Activated CD8-positive, alpha-beta memory T cell treated with anti-CD3 and anti-CD28 coated beads for 4 hours (primary cell): Measurements from ENCODE around the gene ASNSD1.
"Not testable (repeated sequence)": the region's sequence is repeated elsewhere in the genome, so short reads cannot be mapped to it uniquely, and the experiment has no call there.

Experiments used
- DNase-seq, 2 donors: peaks; one replicate each; pipeline ENCODE4 v3.0.0-alpha.2; 2020; ENCODE audit warnings: low read depth in 2 of 2

The ASNSD1 gene

GRCh38 chr2:189646521-189646920 is 14.7 kb upstream of the ASNSD1 start:
- DNase-seq, result no peak

GRCh38 chr2:189648846-189649509 is 12.3 kb upstream of the ASNSD1 start:
- DNase-seq, result no peak

GRCh38 chr2:189651284-189651683 is 10.0 kb upstream of the ASNSD1 start:
- DNase-seq, result no peak

- not testable (repeated sequence) for DNase-seq
Observed at GRCh38 chr2:189653464-189653863, 7.8 kb upstream of the ASNSD1 start.

DNA sequence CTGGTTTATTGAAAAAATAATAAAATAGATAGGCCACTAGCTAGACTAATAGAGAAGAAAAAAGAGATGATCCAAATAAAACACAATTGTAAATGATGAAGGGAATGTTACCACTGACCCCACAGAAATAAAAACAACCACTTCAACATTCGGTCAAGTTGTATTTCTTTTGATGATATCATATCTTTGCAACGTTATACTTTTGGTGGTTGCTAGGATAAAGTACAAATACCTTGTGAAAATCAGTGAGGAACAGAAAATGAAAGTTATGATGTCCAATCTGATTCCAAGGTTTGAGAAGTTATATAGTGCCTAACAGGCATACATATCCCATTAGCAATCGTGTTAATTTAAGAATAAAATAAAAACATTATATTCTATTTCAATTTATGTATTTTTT is 6.6 kb upstream of the ASNSD1 start:
- no peak for DNase-seq

DNA sequence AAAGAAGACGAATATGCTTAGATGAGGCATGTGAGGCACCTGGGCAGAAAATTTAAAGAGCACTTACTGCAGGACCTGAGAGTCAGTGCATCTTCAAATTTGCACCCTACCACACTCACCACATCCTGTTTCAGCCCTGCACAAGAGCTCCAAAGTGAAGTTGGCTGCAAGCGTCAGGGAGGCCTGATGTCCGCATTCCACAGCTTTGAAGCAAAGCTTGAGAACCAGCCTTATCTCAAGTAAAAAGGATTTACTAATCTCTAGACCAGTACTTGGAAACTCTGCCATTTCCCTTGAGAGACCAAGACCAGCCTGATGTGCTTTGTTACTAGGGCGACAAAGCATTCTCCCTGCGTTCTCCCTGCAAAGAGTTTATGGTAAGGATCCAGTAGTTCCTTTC is 3.4 kb upstream of the ASNSD1 start:
- peak in 1 of 2 donors; percentile 18 for DNase-seq

DNA sequence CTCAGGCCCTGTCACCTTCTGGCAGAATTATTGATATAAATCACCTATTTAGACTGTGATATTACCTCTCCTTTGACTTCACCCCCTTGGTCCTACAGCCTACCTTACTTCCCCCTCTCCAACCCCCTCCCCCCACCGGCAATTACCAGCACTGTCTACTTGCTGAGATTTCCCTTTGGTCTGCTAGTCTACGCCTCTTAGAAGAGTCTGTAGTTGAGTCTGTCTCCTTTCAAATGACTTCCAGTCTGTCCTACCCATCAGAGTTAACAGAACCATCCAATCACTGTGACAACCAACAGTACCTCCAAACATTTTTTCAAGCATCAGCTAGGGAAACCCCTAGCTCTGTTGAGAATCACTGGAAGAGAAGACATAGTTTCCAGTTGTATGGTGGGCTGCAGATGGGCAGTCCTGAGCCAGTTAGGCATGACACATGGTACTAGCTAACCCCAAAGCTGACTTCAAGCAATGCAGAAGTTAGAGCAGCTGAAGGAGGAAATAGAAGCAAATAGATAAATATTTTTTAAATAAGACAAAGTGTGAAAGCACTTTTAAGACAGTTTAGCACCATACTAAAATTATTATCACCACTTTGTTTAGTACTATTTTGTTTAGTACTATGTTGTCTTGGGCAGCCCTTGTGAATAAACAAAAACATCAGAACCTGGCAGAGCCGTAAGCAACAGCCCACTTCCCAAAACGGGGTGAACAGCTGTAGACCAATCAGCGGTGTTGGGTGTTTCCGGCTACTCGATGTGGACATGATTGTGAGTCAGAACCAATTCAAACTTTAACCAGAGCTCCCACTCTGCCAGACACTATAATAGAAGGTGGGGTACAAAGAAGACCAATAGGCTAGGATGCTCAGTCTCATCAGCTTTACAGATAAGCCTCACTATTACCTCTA is 2.7 kb upstream of the ASNSD1 start:
- DNase-seq, result no peak

- DNase-seq, result no peak
Observed at GRCh38 chr2:189659734-189660133, 1.5 kb upstream of the ASNSD1 start.

DNA sequence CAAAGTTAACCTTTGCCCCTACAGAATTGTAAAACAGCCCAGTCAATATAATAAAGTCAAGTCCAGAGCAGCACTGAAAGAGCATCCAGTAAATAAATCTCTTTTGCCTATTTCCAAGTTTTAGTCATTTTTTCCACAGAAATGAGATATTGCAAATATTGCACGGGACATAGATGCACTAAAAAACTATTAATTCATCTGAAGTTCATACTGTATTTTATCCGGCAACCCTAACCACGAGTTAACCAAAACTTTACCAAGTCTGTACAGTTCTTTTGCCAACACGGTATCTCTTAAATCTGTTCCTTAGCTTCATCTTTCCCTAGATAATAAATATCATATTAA is 484 bp upstream of the ASNSD1 start:
- no peak for DNase-seq

- DNase-seq, result no peak
Observed at GRCh38 chr2:189661957-189662321, 680 bp downstream of the ASNSD1 start.

GRCh38 chr2:189662669-189663226 is 1.5 kb downstream of the ASNSD1 start:
- DNase-seq, result no peak

GRCh38 chr2:189663319-189663718 is 2.1 kb downstream of the ASNSD1 start:
- not testable (repeated sequence) for DNase-seq

DNA sequence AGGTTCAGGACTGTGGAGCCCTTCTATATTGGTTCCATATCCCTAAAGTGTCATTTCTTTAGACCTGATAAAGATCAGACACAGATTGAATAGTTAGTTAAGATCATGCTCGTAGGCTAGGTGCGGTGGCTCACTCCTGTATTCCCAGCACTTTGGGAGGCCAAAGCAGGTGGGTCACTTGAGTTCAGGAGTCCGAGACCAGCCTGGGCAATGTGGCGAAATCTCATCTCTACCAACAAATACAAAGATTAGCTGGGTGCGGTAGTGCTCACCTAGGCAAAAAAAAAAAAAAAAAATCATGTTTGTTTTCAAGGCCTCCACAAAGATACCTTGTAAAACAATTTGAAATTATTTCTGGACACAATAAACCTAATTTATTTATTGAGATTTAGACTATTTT is 8.7 kb downstream of the ASNSD1 start:
- DNase-seq, result no peak

GRCh38 chr2:189673661-189674373 is 12.6 kb downstream of the ASNSD1 start:
- no peak for DNase-seq

DNA sequence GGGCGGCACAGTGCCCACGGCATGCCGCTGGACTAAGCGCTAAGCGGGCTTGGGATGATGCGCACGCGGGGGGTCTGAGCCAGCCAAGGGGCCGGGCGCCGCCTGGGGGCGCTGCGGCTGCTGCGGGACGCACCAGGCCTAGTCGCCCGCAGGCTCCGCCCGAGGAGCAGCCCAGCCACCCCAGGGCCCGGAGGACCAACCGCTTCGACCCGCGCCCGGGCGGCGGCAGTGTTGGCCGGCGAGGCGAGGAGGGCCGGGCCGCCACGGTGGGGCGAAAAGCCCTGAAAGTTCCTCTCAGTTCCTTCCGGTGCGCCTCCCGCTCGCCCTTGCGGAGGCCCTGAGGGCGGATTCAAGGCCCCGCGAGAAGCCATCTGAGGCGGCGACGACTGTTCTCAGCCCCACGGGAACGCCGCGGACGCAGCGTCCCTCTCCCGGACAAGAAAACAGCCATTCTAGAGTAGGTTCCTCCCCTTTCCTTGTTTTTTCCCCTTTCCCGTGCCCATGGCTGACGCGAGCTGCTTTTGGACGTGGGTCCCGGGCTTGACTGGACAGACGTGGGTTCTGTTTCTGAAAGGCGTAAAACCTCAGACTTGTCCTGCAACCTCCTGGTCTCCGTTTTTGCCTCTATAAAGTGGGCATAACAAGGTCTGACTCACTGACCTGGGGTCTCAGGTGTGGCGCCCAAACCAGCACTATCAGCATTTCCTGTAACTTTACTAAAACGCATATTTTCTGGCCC is 13.3 kb downstream of the ASNSD1 start, which contains the start of gene ANKAR:
TSS of gene ANKAR (plus strand) at position 297 of the 739 bp plus-strand sequence. CDS start 1,821 bp downstream, outside the sequence.
- peak; percentile 63 to 64 for DNase-seq

- DNase-seq, result no peak
Observed at GRCh38 chr2:189676471-189676870, 15.2 kb downstream of the ASNSD1 start.

DNA sequence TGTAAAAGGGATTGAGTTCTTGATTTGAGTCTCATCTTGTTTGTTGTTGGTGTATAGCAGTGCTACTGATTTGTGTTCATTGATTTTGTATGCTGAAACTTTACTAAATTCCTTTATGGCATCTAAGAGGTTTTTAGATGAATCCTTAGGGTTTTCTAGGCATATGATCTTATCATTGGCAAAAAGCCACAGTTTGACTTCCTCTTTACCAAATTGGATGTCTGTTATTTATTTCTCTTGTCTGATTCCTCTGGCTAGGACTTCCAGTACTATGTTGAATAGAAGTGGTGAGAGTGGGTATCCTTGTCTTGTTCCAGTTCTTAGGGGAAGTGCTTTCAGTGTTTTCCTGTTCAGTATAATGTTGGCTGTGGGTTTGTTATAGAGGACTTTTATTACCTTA is 18.0 kb downstream of the ASNSD1 start:
- DNase-seq, result no peak

GRCh38 chr2:189681203-189681602 is 19.9 kb downstream of the ASNSD1 start:
- DNase-seq, result no peak

- no peak for DNase-seq
Observed at GRCh38 chr2:189681903-189682302, 20.6 kb downstream of the ASNSD1 start.

- no peak for DNase-seq
Observed at GRCh38 chr2:189683348-189683747, 22.1 kb downstream of the ASNSD1 start.

DNA sequence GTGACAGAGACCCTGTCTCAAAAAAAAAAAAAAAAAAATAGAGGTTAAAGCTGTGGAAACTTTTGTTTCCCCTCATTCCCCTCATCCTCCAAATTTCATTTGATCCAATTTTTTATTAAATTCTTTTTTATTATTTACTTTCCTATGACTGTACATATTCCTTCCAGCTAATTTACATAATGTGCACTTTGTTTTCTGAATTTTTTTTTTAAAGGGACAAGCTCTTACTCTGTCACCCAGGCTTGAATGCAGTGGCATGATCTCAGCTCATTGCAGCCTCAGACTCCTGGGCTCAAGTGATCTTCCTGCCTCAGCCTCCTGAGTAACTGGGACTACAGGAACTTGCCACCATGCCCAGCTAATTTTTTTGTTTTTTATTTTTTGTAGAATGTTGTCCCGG is 23.6 kb downstream of the ASNSD1 start:
- no peak for DNase-seq
